ENCODE data around the gene DUSP28. TPM values are rescaled to one million over a fixed set of nuclear protein-coding genes. Genes with fewer than 3 reads are reported as not detected.

Gene DUSP28
- total and polyA plus RNA-seq, 2 experiments from 2014 or later: 2.7 to 4.3 TPM

DNA sequence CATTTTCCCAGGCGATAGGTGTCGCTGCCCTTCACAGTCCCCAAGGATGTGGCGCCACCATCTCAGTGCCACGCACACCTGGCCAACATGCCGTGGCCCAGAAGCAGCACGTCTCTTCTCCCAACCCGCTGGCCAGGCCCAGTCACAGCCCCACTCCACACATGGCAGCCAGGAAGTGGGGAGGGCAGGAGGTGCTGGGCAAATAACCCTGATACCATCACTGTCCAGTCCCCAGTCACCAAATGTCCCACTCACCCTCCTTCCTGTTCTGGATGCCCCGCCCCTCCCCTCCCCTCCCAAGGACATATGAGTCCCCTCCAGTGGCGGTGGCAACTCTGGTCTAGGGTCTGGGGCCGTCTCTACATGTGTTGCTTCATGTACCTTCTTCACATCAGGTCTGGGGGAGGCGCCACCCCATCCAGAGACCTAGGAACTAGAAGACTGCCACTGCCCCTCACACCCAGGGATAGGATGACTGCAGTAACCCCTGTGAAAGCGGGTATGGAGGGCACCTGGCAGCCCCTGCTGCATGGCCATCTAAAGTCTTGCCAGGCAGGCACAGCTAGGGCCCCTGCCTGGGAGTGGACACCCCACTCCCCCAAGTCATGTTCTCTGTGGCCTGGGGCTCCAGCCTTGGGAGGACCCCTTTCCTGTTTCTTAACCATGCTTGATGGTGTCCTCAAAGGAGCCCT is 19.1 kb downstream of the DUSP28 start:
- Histone ChIP-seq H2AFZ (no peak overlapping the region), H3F3A (replicated peaks; ENCODE audit: low read depth) (0 out of 2 replicates have a peak, but pooled peaks cover 2% of the 10 kb centered on the region), H3K79me2 (replicated peaks; ENCODE audit: insufficient read depth) (peaks cover 32% of the 10 kb centered on the region), H3K4me3 (no peak overlapping the region), H3K36me3 (ENCODE audit: insufficient read depth) (no peaks in the 10 kb centered on the region), H3K27me3 (ENCODE audit: insufficient read depth) (no peaks in the 10 kb centered on the region), H4K20me1 (replicated peaks; ENCODE audit: insufficient read depth) (peaks cover 15% of the 10 kb centered on the region), H3K9me2 (ENCODE audit: insufficient read depth) (no peaks in the 10 kb centered on the region), H3K27ac (ENCODE audit: low read depth) (no peak overlapping the region), H3K4me2 (no peak overlapping the region), H3K4me1 (ENCODE audit: insufficient read depth) (no peaks in the 10 kb centered on the region)
- Mint-ChIP-seq H3K36me3 (ENCODE audit: low read depth) (peaks cover under 1% of the 10 kb centered on the region; the same call in 2 of the 3 replicates), H3K27ac (no peak overlapping the region), H3K27me3 (ENCODE audit: insufficient read depth, low read depth, poor library complexity) (peaks cover 16% of the 10 kb centered on the region), H3K9me3 (no peaks in the 10 kb centered on the region), H3K4me3 (no peak overlapping the region), H3K4me1 (peaks cover 15% of the 10 kb centered on the region)
- no peak for DNase-seq (ENCODE audit: low spot score)
- ATAC-seq: no peak
- no peak for TF ChIP-seq ZNF331 (CRISPR knock-in tag; IDR thresholded peaks at IDR 0.05; ENCODE audit: low read depth)
- TF ChIP-seq EZH2 (IDR thresholded peaks at IDR 0.05; ENCODE audit: low read depth, unreplicated experiment): no peak

DNA sequence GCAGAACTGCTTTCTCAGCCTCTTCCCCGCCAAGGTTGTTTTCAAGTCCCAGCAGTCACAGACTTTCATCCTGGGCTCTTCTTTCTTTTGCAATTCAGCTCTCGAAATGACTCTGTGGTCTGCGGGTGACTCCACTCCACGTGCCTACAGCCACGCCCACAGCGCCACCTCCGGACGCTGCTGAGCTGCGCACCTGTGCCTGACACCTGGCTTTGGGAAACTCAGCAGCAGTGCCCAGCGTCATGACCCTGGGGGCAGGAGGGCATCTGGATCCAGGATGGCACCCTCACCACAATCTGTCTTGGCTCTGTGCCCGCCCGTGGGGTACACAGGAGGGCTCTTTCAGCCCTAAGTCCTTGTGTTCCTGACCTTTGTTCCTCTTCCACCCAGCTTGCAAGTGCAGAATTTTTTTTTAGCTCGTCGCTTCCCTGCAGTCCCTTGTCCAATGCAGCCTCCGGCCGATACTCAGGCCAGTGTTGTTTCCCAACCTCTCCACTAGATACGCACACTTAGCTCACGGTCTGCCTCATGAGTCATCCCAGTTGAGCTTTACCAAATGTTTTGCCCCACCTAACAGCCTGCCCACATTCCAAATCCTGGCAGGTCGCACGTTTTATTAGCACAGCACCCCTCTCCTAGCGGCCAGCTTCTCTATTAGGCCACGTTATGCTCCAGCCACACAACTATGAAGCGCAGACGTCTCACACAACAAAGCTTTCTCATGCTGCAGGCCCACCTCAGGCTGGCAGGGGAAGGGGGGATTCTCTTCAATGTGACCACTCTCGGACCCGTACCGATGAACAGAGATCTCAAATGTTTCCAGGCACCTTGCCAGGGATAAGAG is 19.8 kb downstream of the DUSP28 start:
- H3K4me3 Mint-ChIP-seq: no peak overlapping the region; the same call in 2 of the 3 replicates

More for the DNA sequence above, 19.8 kb downstream of the DUSP28 start:
- Mint-ChIP-seq H3K4me1 (peaks cover 23% of the 10 kb centered on the region), H3K9me3 (no peaks in the 10 kb centered on the region), H3K27ac (peak overlapping the region; percentile 60; the same call in 1 of the 2 replicates), H3K27me3 (ENCODE audit: insufficient read depth, low read depth, poor library complexity) (peaks cover 17% of the 10 kb centered on the region), H3K36me3 (ENCODE audit: low read depth) (peaks cover 3% of the 10 kb centered on the region; the same call in 2 of the 3 replicates)
- Histone ChIP-seq H3K36me3 (ENCODE audit: insufficient read depth) (no peaks in the 10 kb centered on the region), H3K4me2 (no peak overlapping the region), H3K79me2 (replicated peaks; ENCODE audit: insufficient read depth) (peaks cover 40% of the 10 kb centered on the region), H3F3A (replicated peaks; ENCODE audit: low read depth) (0 out of 2 replicates have a peak, but pooled peaks cover 2% of the 10 kb centered on the region), H3K4me1 (ENCODE audit: insufficient read depth) (peaks cover 4% of the 10 kb centered on the region), H3K4me3 (no peak overlapping the region), H3K9me2 (ENCODE audit: insufficient read depth) (no peaks in the 10 kb centered on the region), H4K20me1 (replicated peaks; ENCODE audit: insufficient read depth) (peaks cover 20% of the 10 kb centered on the region), H2AFZ (no peak overlapping the region), H3K27ac (ENCODE audit: low read depth) (no peak overlapping the region), H3K27me3 (ENCODE audit: insufficient read depth) (no peaks in the 10 kb centered on the region)
- ATAC-seq: peak; percentile 81
- peak; percentile 76 for DNase-seq (ENCODE audit: low spot score)
- TF ChIP-seq, protein P1, sequence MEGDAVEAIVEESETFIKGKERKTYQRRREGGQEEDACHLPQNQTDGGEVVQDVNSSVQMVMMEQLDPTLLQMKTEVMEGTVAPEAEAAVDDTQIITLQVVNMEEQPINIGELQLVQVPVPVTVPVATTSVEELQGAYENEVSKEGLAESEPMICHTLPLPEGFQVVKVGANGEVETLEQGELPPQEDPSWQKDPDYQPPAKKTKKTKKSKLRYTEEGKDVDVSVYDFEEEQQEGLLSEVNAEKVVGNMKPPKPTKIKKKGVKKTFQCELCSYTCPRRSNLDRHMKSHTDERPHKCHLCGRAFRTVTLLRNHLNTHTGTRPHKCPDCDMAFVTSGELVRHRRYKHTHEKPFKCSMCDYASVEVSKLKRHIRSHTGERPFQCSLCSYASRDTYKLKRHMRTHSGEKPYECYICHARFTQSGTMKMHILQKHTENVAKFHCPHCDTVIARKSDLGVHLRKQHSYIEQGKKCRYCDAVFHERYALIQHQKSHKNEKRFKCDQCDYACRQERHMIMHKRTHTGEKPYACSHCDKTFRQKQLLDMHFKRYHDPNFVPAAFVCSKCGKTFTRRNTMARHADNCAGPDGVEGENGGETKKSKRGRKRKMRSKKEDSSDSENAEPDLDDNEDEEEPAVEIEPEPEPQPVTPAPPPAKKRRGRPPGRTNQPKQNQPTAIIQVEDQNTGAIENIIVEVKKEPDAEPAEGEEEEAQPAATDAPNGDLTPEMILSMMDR (conservative IDR thresholded peaks at IDR 0.05; ENCODE audit: low read depth in 2 of 2): peak; percentile 60 to 74
- no peak for TF ChIP-seq ZNF462 (CRISPR knock-in tag; IDR thresholded peaks at IDR 0.05)
- no peak for TF ChIP-seq ZNF331 (CRISPR knock-in tag; IDR thresholded peaks at IDR 0.05; ENCODE audit: low read depth)
- no peak for TF ChIP-seq POLR2AphosphoS5 (IDR thresholded peaks at IDR 0.05; ENCODE audit: low read depth)
- TF ChIP-seq STAT1 (IDR thresholded peaks at IDR 0.05; ENCODE audit: unreplicated experiment): no peak

Measured in GM23338 (cell line).